ENCODE measurements around the gene THUMPD2.

THUMPD2 gene

GRCh38 chr2:39715822-39716221 lies 63.2 kb downstream of the THUMPD2 start:
- DNase-seq: no peak

- no peak for DNase-seq
Observed at GRCh38 chr2:39715095-39715494, 64.0 kb downstream of the THUMPD2 start.

GRCh38 chr2:39712953-39713352 lies 66.1 kb downstream of the THUMPD2 start:
- no peak for DNase-seq

GRCh38 chr2:39710807-39711206 lies 68.3 kb downstream of the THUMPD2 start:
- no peak for DNase-seq

GRCh38 chr2:39708003-39708402 lies 71.1 kb downstream of the THUMPD2 start:
- no peak for DNase-seq

GRCh38 chr2:39706945-39707344 lies 72.1 kb downstream of the THUMPD2 start:
- no peak for DNase-seq

- no peak for DNase-seq
Observed at GRCh38 chr2:39706312-39706711, 72.7 kb downstream of the THUMPD2 start.

GRCh38 chr2:39705638-39706037 lies 73.4 kb downstream of the THUMPD2 start:
- no peak for DNase-seq

GRCh38 chr2:39704540-39704939 lies 74.5 kb downstream of the THUMPD2 start:
- DNase-seq: no peak

- DNase-seq: no peak
Observed at GRCh38 chr2:39703181-39703872, 75.7 kb downstream of the THUMPD2 start.

GRCh38 chr2:39701137-39701536 lies 77.9 kb downstream of the THUMPD2 start:
- DNase-seq: no peak

GRCh38 chr2:39697454-39697853 lies 81.6 kb downstream of the THUMPD2 start:
- no peak for DNase-seq

DNA sequence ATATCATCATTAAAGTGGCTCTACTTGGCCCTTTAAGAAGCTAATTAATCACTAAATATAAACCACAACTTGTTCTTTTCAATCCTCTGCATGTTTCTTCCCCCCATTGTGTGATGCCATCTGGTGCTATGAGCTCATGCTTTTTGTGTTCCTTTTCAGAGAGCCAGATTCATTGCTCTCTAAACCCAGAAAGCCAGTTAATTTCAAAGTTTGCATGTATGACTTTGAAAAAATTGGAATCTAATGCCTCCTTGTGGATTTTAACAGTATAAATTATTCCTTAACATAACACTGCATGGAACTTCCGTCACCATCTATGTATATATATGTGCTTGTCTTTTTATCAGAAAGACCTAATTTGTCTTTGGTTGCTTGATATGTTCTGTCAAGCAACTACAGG lies 82.2 kb downstream of the THUMPD2 start:
- no peak for DNase-seq

- no peak for DNase-seq
Observed at GRCh38 chr2:39696101-39696553, 82.9 kb downstream of the THUMPD2 start.

GRCh38 chr2:39693245-39693644 lies 85.8 kb downstream of the THUMPD2 start:
- no peak for DNase-seq

- no peak for DNase-seq
Observed at GRCh38 chr2:39689876-39690275, 89.2 kb downstream of the THUMPD2 start.

DNA sequence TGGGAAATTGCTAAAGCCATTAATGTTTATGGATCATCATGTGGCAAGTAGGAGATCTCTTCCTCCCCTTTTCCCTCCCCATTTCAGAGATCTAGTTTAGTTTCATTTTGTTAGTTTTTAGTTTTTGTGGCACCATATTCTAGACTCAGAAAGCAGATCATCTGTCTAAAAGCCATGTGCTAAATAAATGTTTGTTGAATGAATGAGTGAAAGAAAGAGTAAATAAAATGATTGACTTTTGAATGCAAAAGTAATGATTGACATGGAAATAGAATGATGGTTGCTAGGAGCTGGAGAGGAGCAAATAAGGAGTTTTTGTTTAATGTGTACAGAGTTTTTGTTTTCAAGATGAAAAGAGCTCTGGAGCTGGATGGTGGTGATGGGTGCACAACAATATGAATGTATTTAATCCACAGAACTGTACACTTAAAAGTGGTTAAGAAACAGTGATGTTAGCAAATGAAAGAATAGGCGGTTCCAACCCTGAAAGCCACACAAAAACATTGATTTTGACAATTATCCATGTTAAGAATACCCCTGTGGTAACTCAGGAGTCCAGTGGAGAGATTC lies 89.7 kb downstream of the THUMPD2 start:
- DNase-seq: no peak

- no peak for DNase-seq
Observed at GRCh38 chr2:39688181-39688580, 90.9 kb downstream of the THUMPD2 start.

- DNase-seq: no peak
Observed at GRCh38 chr2:39686456-39686855, 92.6 kb downstream of the THUMPD2 start.

Measured in NK-92 treated with Interleukin-12 subunit alpha and Interleukin-12 subunit beta, amount 100 ng/mL, for 24 hours (cell line).